Left hindlimb (tissue), 1 donor: Measurements from ENCODE around the gene GALNT17.
A peak's percentile ranks its signal among the peaks of the same experiment; 100 is the strongest.

Experiments
- DNase-seq: peaks from one replicate; pipeline ENCODE4 v3.0.0-alpha.2; 2018

The GALNT17 gene

GRCh38 chr7:71511361-71511807, 379.4 kb downstream of the GALNT17 start:
- no peak for DNase-seq

DNA sequence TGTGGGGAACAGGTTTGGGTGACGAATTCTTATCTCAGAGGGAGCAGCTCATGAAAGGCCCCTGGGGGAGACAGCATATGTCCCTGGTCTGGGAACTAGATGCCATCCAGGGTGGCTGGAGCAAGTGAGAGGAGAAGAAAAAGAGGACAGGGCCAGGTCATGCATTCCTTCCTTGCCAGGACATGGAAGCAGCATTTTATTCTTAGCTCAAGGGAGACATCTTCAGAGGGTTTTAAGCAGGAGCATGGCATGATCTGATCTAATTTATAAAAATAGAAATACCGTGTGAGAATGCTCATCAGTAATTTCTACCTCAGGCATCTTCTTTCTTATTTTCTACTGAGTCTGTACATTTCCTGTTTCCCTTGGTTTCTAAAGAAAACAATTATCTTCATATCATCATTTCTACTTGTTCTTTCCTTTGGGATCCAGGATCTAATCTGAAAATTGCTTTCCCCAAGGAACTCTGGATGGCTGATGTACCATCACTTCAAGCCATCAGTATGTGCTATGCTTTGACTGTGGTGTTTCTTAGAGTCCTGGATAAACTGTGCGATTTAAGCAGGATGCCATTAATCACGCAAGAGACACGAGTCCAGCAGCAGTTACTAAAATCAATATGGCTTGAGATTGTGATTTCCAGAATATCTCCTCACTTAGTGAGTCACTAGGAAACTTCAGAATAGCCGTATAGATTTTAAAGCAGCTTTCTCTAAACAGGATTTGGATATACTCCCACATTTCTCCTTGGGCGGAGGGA, 386.2 kb downstream of the GALNT17 start:
- DNase-seq, result no peak

- DNase-seq, result no peak
Measured at GRCh38 chr7:71518880-71519279, 386.9 kb downstream of the GALNT17 start.

DNA sequence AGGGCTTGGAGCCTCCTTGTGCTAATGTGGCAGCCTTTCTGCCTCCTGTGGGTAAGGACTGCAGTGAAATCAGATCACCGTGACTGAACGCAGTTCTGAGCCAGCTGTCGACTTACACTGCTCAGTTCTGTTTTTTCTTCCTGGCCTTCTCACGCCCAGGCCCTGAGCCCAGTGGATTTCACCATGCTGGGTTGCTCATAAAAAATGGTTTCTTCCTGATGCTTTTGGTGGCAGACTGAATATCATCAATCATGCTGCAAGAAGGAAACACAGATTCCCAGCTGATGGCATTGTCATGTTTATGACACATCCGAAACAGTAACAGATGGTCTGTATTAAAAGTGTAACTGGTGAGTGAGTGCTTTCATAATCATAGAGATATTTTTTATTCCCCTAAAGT, 389.6 kb downstream of the GALNT17 start:
- DNase-seq, result no peak

GRCh38 chr7:71526106-71526505, 394.2 kb downstream of the GALNT17 start:
- DNase-seq, result no peak

GRCh38 chr7:71527213-71527612, 395.3 kb downstream of the GALNT17 start:
- DNase-seq, result no peak

- no peak for DNase-seq
Measured at GRCh38 chr7:71535616-71536015, 403.7 kb downstream of the GALNT17 start.

- no peak for DNase-seq
Measured at GRCh38 chr7:71538210-71538609, 406.3 kb downstream of the GALNT17 start.

GRCh38 chr7:71539615-71540014, 407.7 kb downstream of the GALNT17 start:
- DNase-seq, result no peak

DNA sequence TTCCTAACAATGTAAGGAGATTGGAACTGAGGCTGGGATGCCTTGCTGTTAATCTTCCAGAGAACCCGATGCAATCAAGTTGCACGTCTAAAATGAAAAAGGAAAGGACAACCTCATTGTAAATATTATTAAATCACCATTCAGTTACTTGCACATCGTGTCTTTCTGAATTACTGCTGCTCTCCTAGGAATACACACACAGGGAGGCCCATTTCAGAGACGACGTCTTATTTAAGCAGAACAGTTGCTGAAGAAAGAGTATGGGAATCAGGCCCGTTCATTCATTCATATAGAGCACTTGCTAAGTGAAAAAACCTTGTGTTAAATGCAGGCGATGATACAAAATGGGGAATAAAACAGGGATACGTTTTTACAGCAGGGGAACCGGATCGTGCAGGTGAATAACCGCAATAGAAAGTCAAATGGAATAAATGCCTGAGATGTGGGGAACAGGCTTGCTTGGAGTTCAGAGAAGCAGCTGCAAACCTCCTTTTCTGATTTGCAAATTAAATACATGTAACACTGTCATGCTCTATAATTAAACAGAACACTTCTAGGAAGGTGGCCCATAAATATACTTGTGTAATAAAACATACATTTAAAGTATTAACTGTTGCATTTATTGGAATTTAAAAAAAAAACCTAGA, 409.9 kb downstream of the GALNT17 start:
- DNase-seq, result no peak

- DNase-seq, result no peak
Measured at GRCh38 chr7:71543396-71543795, 411.5 kb downstream of the GALNT17 start.

DNA sequence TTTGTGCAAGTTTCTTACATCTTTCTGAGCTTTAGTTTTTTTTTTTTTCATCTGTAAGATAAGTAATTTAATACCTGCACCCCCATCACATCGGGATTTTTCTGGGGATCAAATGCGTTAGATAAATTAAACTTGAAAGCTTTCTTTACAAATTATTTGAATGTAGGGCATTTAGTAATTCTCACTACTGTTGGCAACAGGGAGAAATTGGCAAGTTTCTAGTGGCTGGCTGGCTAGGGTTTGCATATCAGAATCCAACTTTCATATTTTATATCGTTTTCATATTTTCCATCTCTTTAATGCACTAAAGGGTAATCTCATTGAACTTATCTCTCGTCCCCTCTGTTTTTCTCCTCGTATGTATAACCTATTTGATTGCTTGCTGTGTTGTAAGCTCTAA, 412.9 kb downstream of the GALNT17 start:
- DNase-seq, result no peak

- DNase-seq, result no peak
Measured at GRCh38 chr7:71547426-71547825, 415.5 kb downstream of the GALNT17 start.

- no peak for DNase-seq
Measured at GRCh38 chr7:71548746-71549145, 416.8 kb downstream of the GALNT17 start.

- no peak for DNase-seq
Measured at GRCh38 chr7:71553306-71553705, 421.4 kb downstream of the GALNT17 start.

DNA sequence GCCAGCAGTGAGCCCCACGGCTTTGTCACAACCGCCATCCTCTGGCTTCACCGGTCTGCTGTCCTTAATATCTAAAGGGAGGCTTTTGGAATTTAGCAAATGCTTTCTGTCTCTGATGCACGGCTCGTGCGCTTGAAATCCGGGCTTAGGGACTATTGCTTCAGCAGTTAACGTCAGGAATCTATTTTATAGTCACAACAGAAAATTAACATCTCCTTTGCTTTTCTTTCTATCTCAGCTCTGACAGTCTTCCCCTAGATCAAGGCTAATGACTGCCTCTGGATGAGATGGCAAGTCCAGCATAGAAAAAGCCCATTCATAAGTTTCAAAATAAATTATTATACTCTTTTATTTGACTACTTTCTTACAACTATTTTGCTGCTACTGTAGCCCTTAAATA, 423.8 kb downstream of the GALNT17 start:
- DNase-seq, result no peak

GRCh38 chr7:71558806-71559613, 427.1 kb downstream of the GALNT17 start:
- DNase-seq, result peak; percentile 41

- DNase-seq, result no peak
Measured at GRCh38 chr7:71560354-71560995, 428.5 kb downstream of the GALNT17 start.

GRCh38 chr7:71563276-71563675, 431.3 kb downstream of the GALNT17 start:
- DNase-seq, result no peak

DNA sequence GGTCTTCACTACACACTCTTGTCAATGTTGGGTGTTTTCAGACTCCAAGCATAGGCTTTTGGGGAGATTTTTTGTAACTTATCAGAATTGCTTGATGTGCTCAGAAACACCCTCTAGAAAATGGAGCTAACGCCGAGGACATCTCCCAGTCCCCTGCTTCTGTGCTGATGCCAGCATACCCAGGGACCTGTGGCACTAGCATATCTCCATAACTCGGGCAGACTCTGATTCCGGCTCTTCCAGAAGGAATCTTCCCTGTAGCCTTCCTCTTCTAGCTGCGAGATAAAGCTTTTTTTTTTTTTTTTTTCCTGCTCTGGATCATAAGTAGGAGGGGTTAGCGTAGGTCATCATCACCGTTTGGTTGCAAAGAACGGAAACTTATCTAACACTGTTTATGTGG, 434.4 kb downstream of the GALNT17 start:
- no peak for DNase-seq

- no peak for DNase-seq
Measured at GRCh38 chr7:71566991-71567390, 435.0 kb downstream of the GALNT17 start.

DNA sequence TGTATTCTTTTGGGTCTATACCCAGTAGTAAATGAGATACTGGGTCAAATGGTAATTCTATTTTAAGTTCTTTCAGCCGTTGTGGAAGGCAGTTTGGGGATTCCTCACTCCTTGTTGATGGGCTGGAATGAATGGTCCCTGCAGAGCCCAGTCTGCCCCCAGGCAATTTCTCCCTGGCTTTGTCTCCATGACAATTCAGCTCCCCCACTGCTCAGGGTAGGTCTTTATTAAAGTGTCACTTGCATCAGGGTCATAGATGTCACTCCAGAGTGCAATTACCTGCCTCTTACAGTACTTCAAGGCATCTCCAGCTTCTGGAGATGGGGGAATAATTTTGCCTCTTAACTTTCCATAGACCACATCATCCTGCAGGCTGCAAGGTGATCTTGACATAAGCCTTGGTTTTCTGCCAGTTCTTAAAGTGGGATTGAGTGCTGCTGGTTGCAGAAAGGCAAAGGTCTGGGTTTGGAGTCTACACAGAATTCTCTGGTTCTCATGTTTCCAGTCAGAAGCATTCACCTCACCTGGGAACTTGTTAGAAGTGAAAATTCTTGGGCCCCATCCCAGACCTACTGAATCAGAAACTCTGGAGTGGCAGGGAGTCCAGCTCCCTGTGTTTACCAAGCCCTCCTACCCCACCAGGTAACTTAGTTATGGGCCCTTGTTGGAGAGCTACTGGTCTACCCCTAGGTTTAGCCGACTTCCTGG, 442.4 kb downstream of the GALNT17 start:
- no peak for DNase-seq

GRCh38 chr7:71580027-71580426, 448.1 kb downstream of the GALNT17 start:
- DNase-seq, result no peak
